Lower leg skin (tissue), 4 donors: Measurements from ENCODE around the gene PPP1R3F. TPM values are rescaled to one million over a fixed set of nuclear protein-coding genes. Genes with fewer than 3 reads are reported as not detected.

Experiments
- DNase-seq, 2 donors: peaks; one replicate each; pipeline ENCODE4 v3.0.0-alpha.2; 2019; ENCODE audit warnings: low spot score in 2 of 2
- H3K4me3 ChIP-seq: fragments of 200-600 bp; sonication (generic); 2 replicates; pipeline ENCODE4 v1.5.1; 2017; ENCODE audit warnings: mild to moderate bottlenecking, low read depth; ENCODE audit not compliant: poor library complexity, severe bottlenecking
- CTCF ChIP-seq, 3 donors: fragments of 450-650 bp; IDR thresholded peaks; one replicate each; pipeline ENCODE4 v1.5.1; 2016; ENCODE audit warnings: antibody characterized with exemption in 3 of 3, mild to moderate bottlenecking in 3 of 3, moderate library complexity in 2 of 3
- POLR2A ChIP-seq, 2 donors: fragments of 450-650 bp; IDR thresholded peaks; one replicate each; pipeline ENCODE4 v1.6.1; 2016 to 2017; ENCODE audit warnings: antibody characterized with exemption in 2 of 2, mild to moderate bottlenecking in 1 of 2, moderate library complexity in 1 of 2
- WGBS, 2 donors: methylation state at CpG; one replicate each; pipeline ENCODE4 v1.1.5; 2018; 5-methylcytosine and 5-hydroxymethylcytosine counted together
- intact Hi-C: fragments of 100-400 bp; cut with DNase I; formaldehyde crosslinking; loops from one replicate; pipeline ENCODE4 v1.15.0; 2023; ENCODE audit warnings: low total_unique reads
- total RNA-seq, 4 donors: library from RNA; depleted of rRNA; stranded (reverse); fragments of >200 nt; gene quantifications; one replicate each; pipeline ENCODE4 v1.1.0, GENCODE V29; 2016

PPP1R3F gene
- total RNA-seq, 4 donors from 2014 or later, result 4.7 to 10.9 (median 5.6) TPM

- DNase-seq, result no peak
- TF ChIP-seq POLR2A (IDR thresholded peaks at IDR 0.05) (no peak), CTCF (IDR thresholded peaks at IDR 0.05) (no peak)
- intact Hi-C loops, result no loop called here
- 80 to 86% methylated on average over 9 to 10 of the region's 10 CpGs for WGBS, 2 donors
- H3K4me3 ChIP-seq, result no peak overlapping the region
Observed at GRCh38 chrX:49263631-49264030, 6.0 kb upstream of the PPP1R3F start.

DNA sequence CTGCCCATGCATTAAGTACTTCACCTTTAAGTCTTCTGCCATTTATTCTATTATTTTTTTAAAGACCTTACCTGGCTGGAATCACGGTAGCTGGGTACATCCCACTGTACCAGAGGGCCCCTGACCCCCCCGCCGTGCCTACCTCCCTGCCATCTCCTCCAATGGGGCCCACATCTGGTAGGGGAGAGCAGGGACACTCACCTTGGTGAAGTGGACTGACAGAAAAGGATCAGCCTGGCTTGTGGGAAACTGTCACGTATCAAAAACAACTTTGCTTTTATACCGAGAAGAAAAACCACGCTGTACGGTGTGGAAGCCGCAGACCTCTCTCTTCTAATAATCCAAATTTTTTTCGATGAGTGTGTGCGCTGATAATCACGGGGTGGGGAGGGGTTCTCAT lies 5.1 kb upstream of the PPP1R3F start, which contains the start of gene FOXP3:
TSS of gene FOXP3 (minus strand) at position 251 of the 400 bp plus-strand sequence. CDS start 6,205 bp downstream, outside the sequence.
- WGBS, 2 donors, result 82 to 96% methylated on average over 11 of the region's 11 CpGs
- TF ChIP-seq CTCF (IDR thresholded peaks at IDR 0.05) (no peak), POLR2A (IDR thresholded peaks at IDR 0.05) (no peak)

GRCh38 chrX:49266523-49267445 lies 2.8 kb upstream of the PPP1R3F start:
- no peak for TF ChIP-seq CTCF (IDR thresholded peaks at IDR 0.05)
- WGBS, 2 donors, result 70 to 79% methylated on average over 9 to 10 of the region's 10 CpGs
- intact Hi-C loops, result no loop called here

More for the DNA sequence above, 5.1 kb upstream of the PPP1R3F start, which contains the start of gene FOXP3:
- H3K4me3 ChIP-seq, result no peak within 1 kb of the TSS
- intact Hi-C loops, result no loop called here
- DNase-seq, result no peak

DNA sequence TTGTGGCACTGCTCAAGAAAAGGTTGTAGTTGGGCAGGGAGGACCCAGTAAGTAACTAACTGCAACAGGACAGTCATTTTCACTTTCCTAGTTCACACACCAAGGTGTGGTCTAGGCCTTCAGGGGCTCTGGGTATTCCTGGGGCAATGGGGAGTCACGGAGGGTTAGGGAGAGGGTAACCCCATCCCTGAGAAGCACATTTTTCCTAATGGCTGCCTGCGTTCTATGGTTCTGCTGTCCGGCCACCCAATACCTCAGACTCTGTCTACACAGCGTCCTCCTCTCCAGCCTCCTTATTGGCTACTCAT lies 937 bp upstream of the PPP1R3F start:
- H3K4me3 ChIP-seq, result no peak overlapping the region
- TF ChIP-seq CTCF (IDR thresholded peaks at IDR 0.05), result no peak
- TF ChIP-seq POLR2A (IDR thresholded peaks at IDR 0.05), result no peak
- no peak for DNase-seq
- WGBS, 2 donors, result 4 to 47% methylated on average over 4 of the region's 4 CpGs
- intact Hi-C loops, result no loop called here

More at GRCh38 chrX:49266523-49267445, 2.8 kb upstream of the PPP1R3F start:
- no peak for DNase-seq
- H3K4me3 ChIP-seq, result no peak overlapping the region

GRCh38 chrX:49269010-49269766 lies 405 bp upstream of the PPP1R3F start:
- TF ChIP-seq CTCF (IDR thresholded peaks at IDR 0.05) (no peak), POLR2A (IDR thresholded peaks at IDR 0.05) (no peak)
- 0 to 37% methylated on average over 43 to 45 of the region's 45 CpGs for WGBS, 2 donors
- intact Hi-C loops, result no loop called here
- DNase-seq, result peak; percentile 96 to 99
- H3K4me3 ChIP-seq, result no peak overlapping the region
